Ishikawa (cell line): ENCODE results near the gene FAIM2.

Experiments used
- REST ChIP-seq: IDR thresholded peaks from 2 replicates; pipeline ENCODE4 v1.6.1; 2012; ENCODE audit warnings: low read depth, mild to moderate bottlenecking
- TF ChIP-seq, protein P1 (sequence below): IDR thresholded peaks from 2 replicates; pipeline ENCODE4 v1.6.1; 2012

GRCh38 chr12:49907352-49907751, 3.7 kb upstream of the FAIM2 start:
- TF ChIP-seq, protein P1, sequence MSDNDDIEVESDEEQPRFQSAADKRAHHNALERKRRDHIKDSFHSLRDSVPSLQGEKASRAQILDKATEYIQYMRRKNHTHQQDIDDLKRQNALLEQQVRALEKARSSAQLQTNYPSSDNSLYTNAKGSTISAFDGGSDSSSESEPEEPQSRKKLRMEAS, result no peak
- TF ChIP-seq REST, result no peak
